Measurements from ENCODE around the gene RELT.

GRCh38 chr11:73367482-73368024 is 8.6 kb upstream of the RELT start:
- TF ChIP-seq CTCF (IDR thresholded peaks at IDR 0.05): no peak
- TF ChIP-seq POLR2A (IDR thresholded peaks at IDR 0.05): no peak

Measured in ovary (tissue), 3 donors.